Amygdala (tissue), 56 donors: ENCODE data around the gene AGPAT3.

ENCODE experiments used
- DNase-seq, 56 donors: peaks; one replicate each; lab custom pipeline; 2025; lab: John Stamatoyannopoulos, UW

AGPAT3 gene

DNA sequence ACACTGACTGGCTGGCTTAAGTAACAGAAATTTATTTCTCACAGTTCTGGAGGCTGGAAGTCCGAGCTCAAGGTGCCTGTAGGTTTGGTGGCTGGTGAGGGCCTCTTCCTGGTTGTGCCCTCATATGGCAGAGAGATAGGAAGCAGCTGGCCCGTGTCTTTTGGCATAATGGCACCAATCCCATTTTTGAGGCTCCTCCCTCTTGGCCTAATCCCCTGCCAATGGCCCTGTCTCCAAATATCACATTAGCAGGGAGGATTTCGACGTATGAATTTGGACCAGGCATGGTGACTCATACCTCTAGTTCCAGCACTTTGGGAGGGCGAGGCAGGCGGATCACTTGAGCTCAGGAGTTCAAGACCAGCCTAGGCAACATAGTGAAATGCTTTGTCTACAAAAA, 37.4 kb downstream of the AGPAT3 start:
- no peak for DNase-seq

GRCh38 chr21:43903451-43904091, 38.5 kb downstream of the AGPAT3 start:
- no peak for DNase-seq

GRCh38 chr21:43904331-43904781, 39.3 kb downstream of the AGPAT3 start:
- no peak for DNase-seq

GRCh38 chr21:43905726-43906455, 40.9 kb downstream of the AGPAT3 start:
- DNase-seq: no peak

GRCh38 chr21:43906585-43907370, 41.8 kb downstream of the AGPAT3 start:
- no peak for DNase-seq

DNA sequence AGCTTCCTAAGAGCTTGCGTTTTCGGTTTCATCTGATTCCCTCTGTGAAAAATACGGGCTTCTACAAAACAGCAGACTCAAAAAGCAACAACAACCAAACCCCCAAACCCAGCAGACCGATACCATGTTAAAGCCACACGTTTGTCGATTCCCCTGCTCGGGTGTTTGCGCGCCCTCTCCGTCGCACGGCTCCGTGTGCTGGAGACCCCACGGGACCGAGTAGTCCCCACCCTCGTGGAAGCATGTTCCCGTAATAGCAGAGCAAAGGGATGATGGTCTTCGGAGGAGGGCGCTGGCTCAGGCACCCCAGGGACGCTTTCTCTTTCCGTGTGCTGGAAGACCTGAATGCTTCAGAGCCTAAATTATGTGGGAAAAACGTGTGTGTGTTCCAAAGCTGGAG, 42.7 kb downstream of the AGPAT3 start:
- no peak for DNase-seq

- DNase-seq: no peak
Observed at GRCh38 chr21:43908167-43908566, 43.1 kb downstream of the AGPAT3 start.

DNA sequence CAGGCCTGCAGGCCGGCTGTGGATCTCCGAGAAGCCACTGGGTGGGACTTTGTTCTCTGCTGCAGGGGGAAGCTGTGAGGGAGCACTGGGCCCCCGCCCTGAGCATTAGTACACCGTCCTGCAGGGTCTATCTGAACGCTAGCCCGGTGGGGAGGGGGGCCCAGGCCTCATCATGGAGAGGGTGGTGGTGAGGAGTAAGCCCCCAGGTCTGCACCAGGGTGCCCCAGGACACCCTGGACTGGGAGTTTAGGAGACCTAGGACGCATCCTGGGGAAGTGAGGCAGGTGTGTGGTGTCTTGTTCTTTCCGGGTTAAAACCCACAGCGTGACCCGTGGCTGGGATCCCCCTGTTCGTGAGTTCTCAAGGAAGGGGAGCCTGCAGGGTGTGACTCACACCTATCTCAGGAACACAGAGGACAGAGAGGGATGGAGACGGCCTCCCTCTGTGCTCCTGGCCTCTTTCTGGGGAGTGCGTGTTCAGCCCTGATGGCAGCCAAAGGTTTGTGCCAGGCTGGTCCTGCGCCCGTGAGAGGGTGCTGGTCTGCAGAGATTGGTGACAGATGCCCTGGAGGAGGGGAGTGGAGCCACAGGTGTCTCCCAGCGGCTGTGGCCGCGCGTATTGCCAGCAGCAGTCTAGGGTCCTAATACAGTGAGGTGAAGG, 44.8 kb downstream of the AGPAT3 start:
- no peak for DNase-seq

GRCh38 chr21:43910460-43910859, 45.4 kb downstream of the AGPAT3 start:
- no peak for DNase-seq

GRCh38 chr21:43911015-43911934, 46.3 kb downstream of the AGPAT3 start:
- no peak for DNase-seq

GRCh38 chr21:43911935-43912487, 47.0 kb downstream of the AGPAT3 start:
- DNase-seq: no peak

DNA sequence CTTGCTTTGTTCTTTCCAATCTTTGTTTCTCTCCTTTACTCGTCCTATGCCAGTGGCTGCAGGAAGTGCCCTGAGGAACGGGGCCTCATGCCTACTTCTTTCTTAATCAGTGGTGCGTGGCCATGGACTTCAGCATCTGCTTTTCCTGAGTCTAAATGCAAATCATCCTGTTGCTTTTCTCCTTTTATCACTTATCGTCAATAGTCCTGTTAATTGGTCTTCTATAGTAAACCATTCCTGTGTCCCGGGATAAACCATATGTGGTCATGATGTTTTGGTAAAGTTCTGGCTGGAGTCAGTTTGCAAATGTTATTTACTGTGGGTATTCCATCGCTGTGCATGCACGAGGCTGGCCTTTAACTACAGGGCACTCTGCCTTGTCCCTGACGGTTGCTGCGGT, 47.5 kb downstream of the AGPAT3 start:
- DNase-seq: no peak

GRCh38 chr21:43912910-43913309, 47.9 kb downstream of the AGPAT3 start:
- no peak for DNase-seq

DNA sequence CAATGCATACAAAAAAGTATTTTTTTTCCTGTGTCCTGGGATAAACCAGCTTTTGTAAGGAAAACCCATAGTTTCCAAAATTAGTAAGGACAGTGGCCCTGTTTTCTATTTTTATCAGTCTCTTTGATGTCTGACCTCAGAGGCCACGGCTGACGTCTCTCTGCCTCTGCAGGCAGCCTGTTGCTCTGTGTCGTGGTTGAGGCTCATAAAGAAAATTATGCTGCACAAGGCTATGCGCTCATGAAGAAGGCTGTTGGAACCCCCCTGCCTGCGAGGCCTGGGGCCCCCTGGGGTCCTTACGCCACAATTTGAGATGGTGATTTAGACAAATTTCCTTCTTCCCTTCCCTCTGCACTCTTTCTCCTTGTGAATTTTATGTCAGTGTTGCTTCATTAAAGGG, 48.9 kb downstream of the AGPAT3 start:
- DNase-seq: no peak

GRCh38 chr21:43916076-43916475, 51.1 kb downstream of the AGPAT3 start:
- DNase-seq: no peak

DNA sequence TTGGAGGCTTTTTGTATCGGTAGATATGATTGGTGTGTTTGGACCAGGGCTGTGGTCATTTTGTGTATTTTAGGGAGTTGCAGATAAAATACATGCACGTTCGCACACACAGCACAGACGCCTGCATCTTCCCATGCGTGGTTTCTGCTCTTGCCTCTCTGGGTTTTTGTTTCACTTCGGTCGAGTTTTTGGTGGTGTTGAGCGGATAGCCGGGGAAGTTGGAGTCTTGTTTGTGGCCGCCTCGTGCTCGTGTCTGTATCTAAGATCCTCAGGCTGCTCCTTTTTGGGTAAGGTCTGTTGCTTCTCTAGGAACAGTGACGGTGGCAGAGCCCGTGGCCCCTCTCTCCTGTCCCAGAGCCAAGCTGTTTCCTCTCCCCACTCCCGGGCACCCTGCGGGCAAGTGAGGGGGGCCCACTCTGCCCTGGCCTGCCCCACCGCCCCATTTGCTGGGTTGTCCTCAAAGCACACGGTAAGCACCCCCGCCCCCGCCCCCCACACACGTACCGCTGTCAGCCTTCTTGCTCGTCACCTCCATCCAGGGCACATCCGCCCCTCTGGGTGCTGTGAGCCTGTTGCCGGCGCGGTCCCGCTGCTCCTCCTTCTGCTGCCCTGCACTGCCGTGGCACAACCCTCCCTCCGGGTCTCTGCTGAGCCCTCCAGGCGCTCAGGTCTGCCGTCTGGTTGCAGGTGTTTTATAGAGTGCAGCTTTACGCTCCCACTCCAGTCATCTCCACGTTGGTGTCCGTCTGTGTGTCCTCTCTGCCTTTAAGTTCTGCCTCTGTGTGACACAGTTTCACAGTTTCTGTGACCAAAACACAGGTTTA, 51.9 kb downstream of the AGPAT3 start:
- DNase-seq: no peak

GRCh38 chr21:43917515-43918384, 52.7 kb downstream of the AGPAT3 start:
- no peak for DNase-seq
